Lower leg skin (tissue), 3 donors: ENCODE results near the gene THYN1.

ENCODE experiments used
- CTCF ChIP-seq, 3 donors: fragments of 450-650 bp; IDR thresholded peaks; one replicate each; pipeline ENCODE4 v1.5.1; 2016; ENCODE audit warnings: antibody characterized with exemption in 3 of 3, mild to moderate bottlenecking in 3 of 3, moderate library complexity in 2 of 3
- POLR2A ChIP-seq, 2 donors: fragments of 450-650 bp; IDR thresholded peaks; one replicate each; pipeline ENCODE4 v1.6.1; 2016 to 2017; ENCODE audit warnings: antibody characterized with exemption in 2 of 2, mild to moderate bottlenecking in 1 of 2, moderate library complexity in 1 of 2

GRCh38 chr11:134260503-134260902 lies 7.4 kb upstream of the THYN1 start:
- no peak for TF ChIP-seq CTCF (IDR thresholded peaks at IDR 0.05)
- TF ChIP-seq POLR2A (IDR thresholded peaks at IDR 0.05) = no peak
